OCI-LY7 (cell line): Measurements from ENCODE around the gene GNPTG. TPM values are rescaled to one million over a fixed set of nuclear protein-coding genes. Genes with fewer than 3 reads are reported as not detected.

Experiments
- BruUV-seq: library from RNA; stranded (reverse); fragments of 400-500 nt; replicated peaks from 2 replicates; lab custom pipeline; 2021; lab: Mats Ljungman, UMichigan
- CTCF ChIA-PET: fragments of 300-600 bp; sonication (Branson Sonifier 250); formaldehyde crosslinking; loops from one replicate; lab custom pipeline; 2022; ENCODE audit warnings: antibody characterized with exemption; ENCODE audit not compliant: unreplicated experiment; lab: Charles Lee
- POLR2A ChIA-PET: fragments of 300-600 bp; sonication (Branson Sonifier 250); formaldehyde crosslinking; loops from one replicate; lab custom pipeline; 2022; ENCODE audit warnings: antibody characterized with exemption; lab: Charles Lee
- DNase-seq: peaks from one replicate; pipeline ENCODE4 v3.0.0-alpha.2; 2015; ENCODE audit warnings: low spot score
- H2AFZ ChIP-seq: fragments of 200-600 bp; sonication (generic), shearing (Covaris generic); 2 replicates; pipeline ENCODE4 v1.6.1; 2014; ENCODE audit warnings: mild to moderate bottlenecking, antibody characterized with exemption, low read length, moderate library complexity
- H3K27ac ChIP-seq: fragments of 200-600 bp; sonication (generic); 2 replicates; pipeline ENCODE4 v1.5.1; 2014; ENCODE audit warnings: mixed run types, low read depth, mild to moderate bottlenecking, moderate library complexity, low read length, inconsistent platforms; ENCODE audit not compliant: poor library complexity, severe bottlenecking
- H3K36me3 ChIP-seq: fragments of 200-600 bp; sonication (generic); 2 replicates; pipeline ENCODE4 v1.6.1; 2014; ENCODE audit warnings: mild to moderate bottlenecking, antibody characterized with exemption, low read length, moderate library complexity, mixed read lengths; ENCODE audit not compliant: insufficient read depth
- H3K4me1 ChIP-seq: fragments of 200-600 bp; sonication (generic); 2 replicates; pipeline ENCODE4 v1.5.1; 2014; ENCODE audit warnings: mild to moderate bottlenecking, low read length; ENCODE audit not compliant: insufficient read depth, poor library complexity, severe bottlenecking
- H3K4me2 ChIP-seq: fragments of 200-600 bp; sonication (generic); 2 replicates; pipeline ENCODE4 v1.6.1; 2014; ENCODE audit warnings: mild to moderate bottlenecking, low read length
- H3K4me3 ChIP-seq: fragments of 200-600 bp; sonication (generic); 2 replicates; pipeline ENCODE4 v1.5.1; 2014; ENCODE audit warnings: mild to moderate bottlenecking, low read depth, low read length; ENCODE audit not compliant: poor library complexity, severe bottlenecking
- H3K79me2 ChIP-seq: fragments of 200-600 bp; sonication (generic); 2 replicates; pipeline ENCODE4 v1.6.1; 2016; ENCODE audit warnings: low read depth, mild to moderate bottlenecking, low read length, moderate library complexity, mixed read lengths; ENCODE audit not compliant: insufficient read depth
- H3K9me2 ChIP-seq: fragments of 200-600 bp; sonication (generic); 2 replicates; pipeline ENCODE4 v1.6.1; 2016; ENCODE audit warnings: mild to moderate bottlenecking, low read length, mixed read lengths; ENCODE audit not compliant: insufficient read depth
- H3K9me3 ChIP-seq: fragments of 200-600 bp; sonication (generic); 2 replicates; pipeline ENCODE4 v1.6.1; 2014; ENCODE audit warnings: mild to moderate bottlenecking, mixed run types, low read length, mixed read lengths
- H4K20me1 ChIP-seq: fragments of 200-600 bp; sonication (generic); 2 replicates; pipeline ENCODE4 v1.6.1; 2014; ENCODE audit warnings: mild to moderate bottlenecking, antibody characterized with exemption, low read length, moderate library complexity, mixed read lengths; ENCODE audit not compliant: insufficient read depth
- CTCF ChIP-seq: fragments of 200-600 bp; sonication (generic); conservative IDR thresholded peaks from 2 replicates; pipeline ENCODE4 v1.5.1; 2014; ENCODE audit warnings: mild to moderate bottlenecking, antibody characterized with exemption, low read length, moderate library complexity, mixed read lengths
- EZH2phosphoT487 ChIP-seq: fragments of 200-600 bp; sonication (generic); IDR thresholded peaks from 2 replicates; pipeline ENCODE4 v1.6.1; 2018; ENCODE audit warnings: low read depth, borderline replicate concordance, mild to moderate bottlenecking, mixed run types, antibody characterized with exemption, low read length, moderate library complexity, mixed read lengths
- intact Hi-C: fragments of 100-400 bp; cut with micrococcal nuclease; formaldehyde crosslinking; loops from one replicate; pipeline ENCODE4 v1.10.0; 2022; ENCODE audit not compliant: unreplicated experiment
- total RNA-seq, 2 experiments: library from RNA; depleted of rRNA in 1 of 2; stranded (reverse); fragments of >200 nt in 1 of 2; shearing (Covaris generic) in 1 of 2; gene quantifications; 2 replicates each; pipeline ENCODE4 v1.2.3, GENCODE V29; 2014 to 2022

The GNPTG gene
- total RNA-seq, 2 experiments from 2014 or later, result 21.3 to 24.1 TPM

DNA sequence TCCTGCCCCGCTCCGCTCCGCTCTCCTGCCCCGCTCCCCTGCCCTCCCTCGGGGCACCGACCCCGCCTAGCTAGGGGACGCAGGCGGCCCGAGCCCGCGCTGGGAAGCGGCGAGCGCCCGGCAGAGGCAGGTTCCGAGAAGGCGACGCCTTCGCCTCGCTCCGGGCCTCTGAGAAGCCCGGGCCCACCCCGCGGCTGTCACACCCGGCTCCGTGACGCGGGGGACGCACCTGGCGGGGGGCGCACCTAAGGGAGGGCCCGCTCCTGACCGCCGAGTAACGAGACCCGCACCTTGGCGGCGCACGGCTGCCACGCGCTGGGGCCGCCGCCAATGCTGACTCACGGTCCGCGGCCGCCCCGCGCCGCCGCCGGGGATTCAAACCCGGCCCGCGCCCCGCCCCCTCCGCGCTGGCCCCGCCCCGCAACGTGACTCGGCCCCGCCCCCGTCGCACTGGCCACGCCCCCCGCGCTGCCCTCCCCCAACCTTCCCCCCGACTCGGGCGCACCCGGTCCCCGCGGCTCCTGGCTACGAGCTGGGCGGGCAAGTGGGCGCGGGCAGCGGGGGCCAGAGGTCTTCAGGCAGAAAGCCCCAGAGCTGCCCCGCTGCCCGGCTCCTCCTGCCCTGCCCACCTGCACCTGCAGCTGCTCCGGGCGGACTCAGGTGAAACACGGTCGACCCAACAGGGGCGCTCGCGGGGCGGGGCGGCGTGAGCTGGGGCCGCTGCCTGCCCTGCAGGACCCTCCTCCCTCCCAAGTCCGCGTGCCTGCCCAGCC, 27.8 kb downstream of the GNPTG start:
- no TSS peak for BruUV-seq
- Histone ChIP-seq H2AFZ (0 out of 2 replicates have a peak overlapping the region, but pooled peaks have one; percentile 7), H3K4me2 (peak overlapping the region; percentile 88), H3K79me2 (no peaks in the 10 kb centered on the region), H3K4me3 (peak overlapping the region; percentile 69), H3K36me3 (no peaks in the 10 kb centered on the region), H3K9me2 (no peaks in the 10 kb centered on the region), H4K20me1 (no peaks in the 10 kb centered on the region), H3K4me1 (peaks cover 5% of the 10 kb centered on the region), H3K27ac (no peak overlapping the region), H3K9me3 (no peaks in the 10 kb centered on the region)
- POLR2A ChIA-PET, result interaction anchor here (0.6 to 0.7 kb wide), 2 partner anchors 17 to 70 kb away, joined by 3 to 5 read pairs; partner anchors contain the start of gene UBE2I
- DNase-seq, result peak; percentile 73
- TF ChIP-seq EZH2phosphoT487, result no peak
- TF ChIP-seq CTCF, result peak; percentile 43
- CTCF ChIA-PET, result interaction anchor here (0.6 to 0.9 kb wide), 2 partner anchors 10 to 1044 kb away, joined by 3 to 7 read pairs; no protein-coding TSS in a partner anchor
- intact Hi-C loops, result no loop called here

GRCh38 chr16:1380195-1380594, 28.5 kb downstream of the GNPTG start:
- Histone ChIP-seq H3K36me3 (no peaks in the 10 kb centered on the region), H3K27ac (no peak overlapping the region), H3K9me2 (no peaks in the 10 kb centered on the region), H3K79me2 (no peaks in the 10 kb centered on the region), H4K20me1 (no peaks in the 10 kb centered on the region), H3K4me1 (peaks cover 5% of the 10 kb centered on the region), H3K4me3 (peak overlapping the region; percentile 69), H3K9me3 (no peaks in the 10 kb centered on the region), H2AFZ (no peak overlapping the region), H3K4me2 (peak overlapping the region; percentile 88; the same call in 1 of the 2 replicates)
- ChIA-PET POLR2A (interaction anchor here (0.6 kb wide), 1 partner anchor 71 kb away, joined by 3 read pairs; the partner anchor contains the start of gene UBE2I), CTCF (interaction anchor here (0.9 kb wide), 1 partner anchor 11 kb away, joined by 3 read pairs; no protein-coding TSS in a partner anchor)
- DNase-seq, result no peak
- intact Hi-C loops, result no loop called here
- no TSS peak for BruUV-seq
- no peak for TF ChIP-seq CTCF
